T-helper 17 cell (primary cell): Measurements from ENCODE around the gene CFAP299. TPM values are rescaled to one million over a fixed set of nuclear protein-coding genes. Genes with fewer than 3 reads are reported as not detected.
A peak's percentile ranks its signal among the peaks of the same experiment; 100 is the strongest.

Experiments used
- ATAC-seq: fragments of 150-1000 bp; cut with Tn5 transposase; 2 replicates; pipeline ENCODE4 v1.10.0; 2021; ENCODE audit warnings: mild to moderate bottlenecking, moderate library complexity
- DNase-seq, 3 donors: peaks; one replicate each; pipeline versions ENCODE4 v3.0.0 to v3.0.0-alpha.2; 2020 to 2021
- H3K9me3 ChIP-seq: one replicate; pipeline ENCODE4 v1.7.0; 2013; ENCODE audit warnings: low read length, mild to moderate bottlenecking; ENCODE audit not compliant: control insufficient read depth, poor library complexity, severe bottlenecking
- H3K27ac Mint-ChIP-seq: one replicate; pipeline ENCODE4 v1.8.0; 2022; ENCODE audit warnings: mild to moderate bottlenecking, moderate library complexity, mixed read lengths
- H3K27me3 Mint-ChIP-seq: one replicate; pipeline ENCODE4 v1.8.0; 2022; ENCODE audit warnings: mixed read lengths
- H3K36me3 Mint-ChIP-seq: one replicate; pipeline ENCODE4 v1.8.0; 2022; ENCODE audit warnings: low read depth, mixed read lengths
- H3K4me1 Mint-ChIP-seq: one replicate; pipeline ENCODE4 v1.8.0; 2022; ENCODE audit warnings: mild to moderate bottlenecking, mixed read lengths
- H3K4me3 Mint-ChIP-seq: one replicate; pipeline ENCODE4 v1.8.0; 2022; ENCODE audit warnings: mild to moderate bottlenecking, moderate library complexity, mixed read lengths
- total RNA-seq, 4 donors: library from RNA in 2 of 4; stranded (reverse) in 2 of 4; gene quantifications; one replicate each; pipeline ENCODE4 v1.2.3 and lab custom pipeline; 2022 to 2026

The CFAP299 gene
- total RNA-seq, 2 donors from 2014 or later, result not detected

DNA sequence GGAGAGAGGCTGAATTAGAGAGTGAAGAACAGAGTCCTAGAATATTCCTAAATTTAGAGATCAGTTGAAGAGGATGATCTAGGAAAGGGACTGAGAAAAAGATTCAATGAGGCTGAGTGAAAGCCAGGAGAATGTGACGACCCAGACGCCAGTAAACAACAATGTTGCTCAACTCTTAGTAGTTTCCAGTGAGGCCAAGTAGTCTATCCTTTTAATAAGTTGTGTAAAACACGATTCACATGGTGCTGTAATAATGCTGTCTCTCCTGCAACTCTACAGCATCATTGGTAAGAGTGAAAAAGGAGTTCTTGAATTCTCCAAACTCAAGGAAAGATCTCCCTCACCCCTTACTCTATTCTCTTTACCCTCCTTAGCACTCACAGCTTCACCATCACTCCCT lies 140.3 kb downstream of the CFAP299 start:
- H3K36me3 Mint-ChIP-seq, result no peaks in the 10 kb centered on the region
- H3K4me1 Mint-ChIP-seq, result peaks cover 8% of the 10 kb centered on the region
- no peaks in the 10 kb centered on the region for H3K27me3 Mint-ChIP-seq
- H3K9me3 ChIP-seq, result no peaks in the 10 kb centered on the region
- ATAC-seq (no peak), DNase-seq (no peak)
- no peak overlapping the region for H3K4me3 Mint-ChIP-seq
- H3K27ac Mint-ChIP-seq, result no peak overlapping the region

DNA sequence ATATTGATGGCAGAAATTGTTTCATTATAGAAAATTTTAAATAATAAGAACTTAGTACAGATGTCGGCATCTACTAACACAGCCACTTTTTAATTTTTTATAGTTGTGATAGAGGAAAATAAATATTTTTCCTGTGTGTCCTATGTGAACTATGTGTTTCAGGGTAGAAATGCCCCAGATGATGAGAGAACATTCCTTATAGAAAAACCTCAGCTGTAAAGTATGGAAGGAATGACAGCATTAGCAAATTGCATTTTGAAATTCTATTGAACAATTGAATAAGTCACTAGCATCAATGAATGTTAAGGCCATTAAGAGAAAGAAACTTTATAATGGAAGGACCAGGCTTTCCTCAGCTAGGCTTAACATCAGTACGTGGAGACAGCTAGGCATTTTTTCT lies 149.2 kb downstream of the CFAP299 start:
- H3K9me3 ChIP-seq, result no peaks in the 10 kb centered on the region
- DNase-seq (no peak), ATAC-seq (no peak)
- Mint-ChIP-seq H3K27me3 (no peaks in the 10 kb centered on the region), H3K4me1 (peaks cover 3% of the 10 kb centered on the region), H3K36me3 (peaks cover 3% of the 10 kb centered on the region), H3K4me3 (no peak overlapping the region), H3K27ac (no peak overlapping the region)

DNA sequence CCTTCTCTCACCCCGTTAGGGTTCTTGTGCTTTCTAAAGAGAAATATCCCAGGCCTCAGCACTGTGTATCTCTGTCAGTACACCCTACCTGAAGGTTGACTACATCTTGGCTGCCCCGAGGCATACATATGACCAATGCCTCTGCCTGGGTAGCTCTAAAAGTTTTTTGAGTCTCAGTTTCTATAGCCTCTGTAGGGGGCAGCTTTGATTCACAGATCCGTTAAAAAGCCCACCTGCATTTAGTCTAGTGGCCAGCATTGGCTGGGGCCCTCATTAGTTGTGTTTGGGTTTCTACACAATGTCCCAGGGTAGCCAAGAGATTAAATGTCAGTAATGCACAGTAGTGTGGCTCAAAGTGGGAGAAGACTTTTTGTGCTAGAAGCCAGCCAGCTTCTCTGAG lies 151.1 kb downstream of the CFAP299 start:
- DNase-seq (no peak), ATAC-seq (no peak)
- Mint-ChIP-seq H3K27me3 (no peaks in the 10 kb centered on the region), H3K27ac (no peak overlapping the region), H3K4me3 (no peak overlapping the region), H3K36me3 (peaks cover 3% of the 10 kb centered on the region), H3K4me1 (peaks cover 3% of the 10 kb centered on the region)
- no peaks in the 10 kb centered on the region for H3K9me3 ChIP-seq

DNA sequence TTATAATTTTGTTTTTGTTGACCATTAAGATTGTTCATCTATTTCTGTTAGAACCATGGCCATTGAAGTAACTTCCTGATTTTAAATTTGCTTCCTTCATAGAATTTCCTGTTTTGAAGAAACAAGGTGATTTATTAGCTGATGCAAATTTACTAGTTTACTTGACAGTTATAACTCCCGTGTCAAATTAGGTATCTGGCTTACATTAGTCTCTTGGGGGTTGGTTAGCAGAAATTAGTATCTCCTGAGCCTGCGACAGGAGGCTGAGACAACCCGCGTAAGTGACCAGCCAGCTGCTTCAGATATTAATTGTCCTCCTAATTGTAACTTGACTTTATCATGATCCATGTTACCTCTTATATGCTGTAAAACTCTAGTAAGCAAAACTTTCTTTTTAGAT lies 154.3 kb downstream of the CFAP299 start:
- Mint-ChIP-seq H3K4me3 (no peak overlapping the region), H3K27ac (no peak overlapping the region), H3K36me3 (no peaks in the 10 kb centered on the region), H3K4me1 (peaks cover 16% of the 10 kb centered on the region), H3K27me3 (no peaks in the 10 kb centered on the region)
- no peaks in the 10 kb centered on the region for H3K9me3 ChIP-seq
- ATAC-seq (no peak), DNase-seq (no peak)

DNA sequence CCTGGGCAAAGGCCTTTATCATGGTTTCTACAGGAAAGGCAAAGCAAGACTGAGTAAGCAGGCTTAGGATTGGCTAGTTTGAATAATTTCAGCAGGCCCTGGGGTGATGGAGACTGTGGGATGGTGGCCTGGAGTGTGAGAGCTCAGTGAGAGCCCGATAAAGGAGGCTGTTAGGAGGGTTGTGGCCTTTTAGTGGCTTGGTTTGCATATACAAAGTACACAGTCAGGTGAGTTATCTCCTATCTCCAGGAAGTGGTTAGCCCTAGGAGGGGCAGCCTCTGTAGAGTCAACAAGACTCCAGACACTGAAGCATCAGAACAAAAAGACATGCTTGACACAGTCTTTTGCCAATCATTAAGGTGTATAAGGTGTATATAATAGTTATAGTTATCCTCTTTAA lies 157.2 kb downstream of the CFAP299 start:
- ATAC-seq, result peak; percentile 99
- DNase-seq, result peak in 2 of 3 donors; percentile 11 to 18
- peaks cover 2% of the 10 kb centered on the region for H3K36me3 Mint-ChIP-seq
- H3K27me3 Mint-ChIP-seq, result no peaks in the 10 kb centered on the region
- H3K27ac Mint-ChIP-seq, result peak overlapping the region; percentile 85
- no peaks in the 10 kb centered on the region for H3K9me3 ChIP-seq
- peaks cover 16% of the 10 kb centered on the region for H3K4me1 Mint-ChIP-seq
- peak overlapping the region; percentile 10 for H3K4me3 Mint-ChIP-seq

DNA sequence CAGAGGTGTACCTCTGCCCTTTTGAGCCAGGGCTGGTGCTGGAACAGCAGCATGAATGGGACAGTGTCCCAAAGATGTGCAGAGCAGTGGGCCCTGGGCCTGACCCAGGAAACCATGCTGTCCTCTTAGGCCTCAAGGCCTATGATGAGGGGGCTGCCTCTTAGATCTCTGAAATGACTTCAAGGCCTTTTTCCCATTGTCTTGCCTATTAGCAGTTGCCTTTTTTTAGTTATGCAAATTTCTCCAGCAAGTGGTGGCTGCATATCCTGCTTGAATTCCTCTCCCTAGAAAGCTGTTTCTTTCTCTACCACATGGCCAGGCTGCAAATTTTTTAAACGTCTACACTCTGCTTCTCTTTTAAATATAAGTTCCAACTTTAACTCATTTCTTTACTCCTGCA lies 160.3 kb downstream of the CFAP299 start:
- ATAC-seq, result no peak
- Mint-ChIP-seq H3K4me3 (no peak overlapping the region), H3K27me3 (no peaks in the 10 kb centered on the region), H3K36me3 (peaks cover 2% of the 10 kb centered on the region), H3K27ac (no peak overlapping the region), H3K4me1 (peaks cover 25% of the 10 kb centered on the region)
- H3K9me3 ChIP-seq, result no peaks in the 10 kb centered on the region
- DNase-seq, result no peak

DNA sequence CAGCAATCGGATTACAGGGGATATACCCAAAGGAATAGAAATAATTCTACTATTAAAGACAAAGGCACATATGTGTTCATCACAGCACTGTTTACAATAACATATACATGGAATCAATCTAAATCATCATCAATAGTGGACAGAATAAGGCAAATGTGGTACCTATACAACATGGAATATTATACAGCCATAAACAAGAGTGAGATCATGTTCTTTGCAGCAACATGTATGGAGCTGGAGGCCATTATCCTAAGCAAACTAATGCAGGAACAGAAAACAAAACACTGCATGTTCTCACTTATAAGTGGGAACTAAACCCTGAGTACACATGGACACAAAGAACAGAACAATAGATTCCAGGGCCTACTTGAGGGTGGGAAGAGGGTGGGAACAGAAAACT lies 163.2 kb downstream of the CFAP299 start:
- H3K27me3 Mint-ChIP-seq, result no peaks in the 10 kb centered on the region
- no peak overlapping the region for H3K4me3 Mint-ChIP-seq
- peaks cover 2% of the 10 kb centered on the region for H3K36me3 Mint-ChIP-seq
- no peak overlapping the region for H3K27ac Mint-ChIP-seq
- ATAC-seq (no peak), DNase-seq (no peak)
- H3K4me1 Mint-ChIP-seq, result peaks cover 20% of the 10 kb centered on the region
- H3K9me3 ChIP-seq, result no peaks in the 10 kb centered on the region

DNA sequence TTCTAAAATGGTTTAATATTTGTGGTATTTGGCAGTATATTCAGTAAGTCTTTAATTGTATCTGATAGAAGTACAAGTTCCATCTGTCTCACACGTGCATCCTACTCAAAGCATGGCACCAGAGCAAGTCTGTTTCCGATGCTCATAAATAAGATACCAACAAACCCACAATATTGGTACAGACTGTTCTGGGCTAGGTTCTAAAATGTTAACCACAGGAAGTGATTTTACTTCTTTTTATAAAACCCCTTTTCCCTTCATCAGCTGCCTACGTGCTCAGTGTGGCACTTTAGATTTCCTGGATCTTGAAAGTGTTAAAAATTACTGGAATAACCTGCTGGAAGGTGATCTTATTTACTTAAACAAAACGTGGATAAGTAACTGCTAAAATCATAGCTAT lies 165.1 kb downstream of the CFAP299 start:
- peaks cover 16% of the 10 kb centered on the region for H3K4me1 Mint-ChIP-seq
- H3K9me3 ChIP-seq, result no peaks in the 10 kb centered on the region
- peak overlapping the region; percentile 27 for H3K27ac Mint-ChIP-seq
- ATAC-seq, result peak; percentile 99
- DNase-seq, result no peak
- H3K36me3 Mint-ChIP-seq, result peaks cover 2% of the 10 kb centered on the region
- H3K4me3 Mint-ChIP-seq, result peak overlapping the region; percentile 1
- no peaks in the 10 kb centered on the region for H3K27me3 Mint-ChIP-seq

DNA sequence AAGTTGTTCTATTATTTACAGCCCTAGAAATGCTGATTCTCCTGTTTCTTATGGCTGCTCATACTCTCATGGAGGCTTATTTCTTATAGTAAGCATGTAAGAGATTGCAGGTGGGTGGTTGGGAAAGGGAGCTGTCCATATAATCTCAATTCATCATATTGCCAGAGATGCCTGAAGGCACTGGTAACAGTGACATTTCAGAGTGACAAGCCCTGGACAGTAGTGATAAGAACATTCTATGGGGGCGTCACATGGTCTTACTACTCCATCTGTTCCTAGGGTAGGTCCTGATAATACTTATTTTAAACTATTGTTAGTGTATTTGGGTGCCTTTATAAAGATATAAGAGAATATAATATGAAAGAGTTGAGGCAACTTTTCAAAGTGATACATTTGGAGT lies 171.5 kb downstream of the CFAP299 start:
- H3K36me3 Mint-ChIP-seq, result no peaks in the 10 kb centered on the region
- H3K9me3 ChIP-seq, result no peaks in the 10 kb centered on the region
- H3K27me3 Mint-ChIP-seq, result no peaks in the 10 kb centered on the region
- DNase-seq (no peak), ATAC-seq (no peak)
- no peak overlapping the region for H3K4me3 Mint-ChIP-seq
- no peak overlapping the region for H3K27ac Mint-ChIP-seq
- peaks cover 21% of the 10 kb centered on the region for H3K4me1 Mint-ChIP-seq

DNA sequence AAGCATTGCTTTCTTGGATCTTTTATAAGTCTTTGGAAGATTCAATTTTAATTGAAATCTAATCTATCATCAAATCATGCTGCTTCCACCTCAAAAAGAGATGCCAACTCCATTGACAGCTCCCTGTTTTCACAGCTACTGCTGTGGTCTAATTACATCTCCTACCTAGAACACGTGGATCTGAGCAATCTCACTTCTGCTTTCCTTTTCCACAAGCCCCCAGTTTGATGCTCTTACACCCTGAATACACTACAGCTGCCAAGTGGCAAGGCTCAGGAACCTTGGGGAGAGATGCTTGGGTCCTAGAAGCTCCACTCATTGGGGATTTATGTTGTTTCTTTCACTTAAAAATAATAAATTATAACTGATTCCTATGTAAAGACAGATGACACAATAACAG lies 172.0 kb downstream of the CFAP299 start:
- ATAC-seq, result no peak
- Mint-ChIP-seq H3K27me3 (no peaks in the 10 kb centered on the region), H3K4me3 (no peak overlapping the region), H3K36me3 (no peaks in the 10 kb centered on the region), H3K4me1 (peaks cover 19% of the 10 kb centered on the region), H3K27ac (no peak overlapping the region)
- H3K9me3 ChIP-seq, result no peaks in the 10 kb centered on the region
- no peak for DNase-seq

DNA sequence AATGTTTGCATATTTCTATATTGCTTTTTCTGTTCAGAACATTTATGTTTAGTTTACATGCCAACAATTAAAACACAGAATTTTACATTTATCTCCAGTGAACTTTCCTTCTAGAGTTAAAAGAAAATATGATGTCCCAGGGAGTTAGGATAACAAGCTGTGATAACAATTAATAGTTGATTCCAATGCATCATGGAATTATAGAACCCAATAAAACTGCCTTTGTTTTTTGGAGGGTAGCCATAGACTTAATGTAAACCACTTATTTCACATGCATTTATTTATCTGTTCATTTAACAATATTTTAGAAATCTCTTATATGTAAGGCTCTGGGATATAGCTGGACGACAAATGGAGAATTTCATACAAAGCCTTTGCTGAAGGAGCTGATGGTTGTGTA lies 180.0 kb downstream of the CFAP299 start:
- H3K4me3 Mint-ChIP-seq, result no peak overlapping the region
- no peaks in the 10 kb centered on the region for H3K4me1 Mint-ChIP-seq

DNA sequence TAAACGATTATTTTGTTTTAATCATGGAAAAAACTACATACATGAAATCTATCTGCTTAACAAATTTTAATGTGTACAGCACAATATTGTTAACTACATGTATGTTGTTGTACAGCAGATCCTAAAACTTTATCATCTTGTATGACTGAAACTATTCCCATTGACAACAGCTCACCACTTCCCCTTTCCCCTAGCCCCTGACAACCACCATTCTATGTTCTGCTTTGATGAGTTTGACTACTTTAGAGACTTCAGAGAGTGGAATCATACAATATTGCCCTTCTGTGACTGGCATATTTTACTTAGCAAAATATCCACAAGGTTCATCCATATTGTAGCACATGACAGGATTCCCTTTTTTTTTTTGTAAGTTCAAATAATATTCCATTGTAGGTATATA lies 185.9 kb downstream of the CFAP299 start:
- Mint-ChIP-seq H3K4me3 (no peak overlapping the region), H3K27ac (no peak overlapping the region), H3K27me3 (no peaks in the 10 kb centered on the region), H3K4me1 (no peaks in the 10 kb centered on the region), H3K36me3 (no peaks in the 10 kb centered on the region)
- no peak for DNase-seq
- ATAC-seq, result no peak
- no peaks in the 10 kb centered on the region for H3K9me3 ChIP-seq

More for the DNA sequence above, 180.0 kb downstream of the CFAP299 start:
- Mint-ChIP-seq H3K27me3 (no peaks in the 10 kb centered on the region), H3K36me3 (no peaks in the 10 kb centered on the region), H3K27ac (no peak overlapping the region)
- H3K9me3 ChIP-seq, result no peaks in the 10 kb centered on the region
- ATAC-seq, result no peak
- DNase-seq, result no peak

DNA sequence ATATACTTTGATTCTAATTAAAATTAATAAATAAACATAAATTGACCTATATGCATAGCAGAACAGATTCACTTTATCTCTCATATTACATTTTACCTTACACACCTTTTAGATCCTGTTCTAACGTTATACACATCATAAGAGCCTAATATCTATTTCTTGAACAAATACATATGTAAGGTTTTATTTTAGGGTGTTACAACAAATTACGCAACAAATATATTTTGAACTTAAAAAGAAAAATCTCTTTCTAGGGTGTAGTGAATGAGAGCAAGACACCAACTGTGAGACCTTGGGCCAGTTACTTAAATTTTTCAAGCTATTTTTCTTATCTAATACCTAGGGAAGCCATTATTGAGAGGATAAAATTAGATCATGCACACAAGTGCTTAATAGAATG lies 191.2 kb downstream of the CFAP299 start:
- no peaks in the 10 kb centered on the region for H3K9me3 ChIP-seq
- DNase-seq (no peak), ATAC-seq (no peak)
- no peaks in the 10 kb centered on the region for H3K36me3 Mint-ChIP-seq
- H3K27me3 Mint-ChIP-seq, result peaks cover 6% of the 10 kb centered on the region
- H3K27ac Mint-ChIP-seq, result no peak overlapping the region
- no peak overlapping the region for H3K4me3 Mint-ChIP-seq
- H3K4me1 Mint-ChIP-seq, result peaks cover 5% of the 10 kb centered on the region

DNA sequence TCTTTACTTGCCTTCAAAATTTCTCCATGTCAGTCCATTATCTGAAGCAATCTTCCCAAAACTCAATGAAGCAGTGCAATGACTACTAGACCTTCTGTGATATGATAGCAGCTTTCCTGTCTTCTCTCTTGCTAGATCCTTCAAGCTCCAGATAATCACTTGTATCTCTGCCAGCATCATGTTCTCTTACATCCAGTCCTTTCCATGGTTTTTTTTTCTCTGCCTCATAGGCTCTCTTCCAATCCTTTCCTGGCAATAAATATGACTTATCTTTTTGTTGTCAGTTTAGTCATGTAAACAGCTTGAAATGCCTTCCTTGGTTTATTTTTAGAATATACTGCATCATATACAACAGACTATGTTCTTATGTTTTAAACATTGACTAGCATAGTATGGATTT lies 193.5 kb downstream of the CFAP299 start:
- ATAC-seq, result no peak
- no peak overlapping the region for H3K27ac Mint-ChIP-seq

More for the DNA sequence above, 193.5 kb downstream of the CFAP299 start:
- Mint-ChIP-seq H3K27me3 (peaks cover 6% of the 10 kb centered on the region), H3K4me1 (peaks cover 6% of the 10 kb centered on the region), H3K4me3 (no peak overlapping the region), H3K36me3 (no peaks in the 10 kb centered on the region)
- no peaks in the 10 kb centered on the region for H3K9me3 ChIP-seq
- DNase-seq, result no peak
